NT2/D1 (cell line): ENCODE results near the gene PRKG1.

ENCODE experiments used
- SUZ12 ChIP-seq: IDR thresholded peaks from 2 replicates; pipeline ENCODE4 v1.6.1; 2011; ENCODE audit not compliant: insufficient read length, insufficient read depth; ENCODE audit errors: extremely low read depth
- YY1 ChIP-seq: IDR thresholded peaks from 2 replicates; pipeline ENCODE4 v1.6.1; 2011; ENCODE audit not compliant: insufficient read length, insufficient read depth
- ZNF274 ChIP-seq: IDR thresholded peaks from 2 replicates; pipeline ENCODE4 v1.6.1; 2011; ENCODE audit warnings: mild to moderate bottlenecking, low read depth, low read length

GRCh38 chr10:51368943-51369342 is 294.7 kb downstream of the PRKG1 start:
- TF ChIP-seq YY1 (no peak), ZNF274 (no peak), SUZ12 (no peak)
